A549 (cell line): ENCODE data around the gene GSTM2. TPM values are rescaled to one million over a fixed set of nuclear protein-coding genes. Genes with fewer than 3 reads are reported as not detected.
A peak's percentile ranks its signal among the peaks of the same experiment; 100 is the strongest.

Source experiments
- ATAC-seq, 2 experiments: fragments of 200-7000 bp in 1 of 2; fragments of >200 bp in 1 of 2; cut with Nextera tagmentation in 1 of 2; cut with Tn5 transposase in 1 of 2; 3 replicates each; pipeline versions ENCODE4 v1.8.0 to v1.9.1; 2018 to 2020; ENCODE audit warnings: mild to moderate bottlenecking in 1 of 2, moderate library complexity in 1 of 2
- CTCF ChIA-PET: fragments of 300-600 bp; sonication (Branson Sonifier 250); formaldehyde crosslinking; extraction: SDS; loops from one replicate; lab custom pipeline; 2021; ENCODE audit warnings: antibody characterized with exemption, inconsistent platforms; lab: Yijun Ruan, JAX
- POLR2A ChIA-PET: fragments of 350-600 bp; formaldehyde crosslinking; extraction: SDS; loops from one replicate; lab custom pipeline; 2021; ENCODE audit warnings: antibody characterized with exemption, inconsistent platforms; lab: Yijun Ruan, JAX
- DNase-seq, 2 experiments: peaks; one replicate each; pipeline versions ENCODE4 v3.0.0 to v3.0.0-alpha.2; 2011 to 2016; ENCODE audit warnings: low read depth in 1 of 2, low spot score in 1 of 2
- FAIRE-seq: peaks from 2 replicates; lab custom pipeline; 2011; peaks lifted over from hg19 to GRCh38; lab: Jason Lieb, UNC
- H3K27ac ChIP-seq, 2 experiments: fragments of >200 bp; sonication (Bioruptor Twin); formaldehyde crosslinking; 3 replicates each; pipeline ENCODE4 v1.5.1; 2016 to 2017
- H3K4me1 ChIP-seq: fragments of >200 bp; sonication (Bioruptor Twin); formaldehyde crosslinking; 3 replicates; pipeline ENCODE4 v1.6.1; 2016
- H3K4me2 ChIP-seq: fragments of >200 bp; sonication (Bioruptor Twin); formaldehyde crosslinking; 3 replicates; pipeline ENCODE4 v1.6.1; 2016
- H3K4me3 ChIP-seq: fragments of >200 bp; sonication (Bioruptor Twin); formaldehyde crosslinking; 3 replicates; pipeline ENCODE4 v1.5.1; 2016
- H3K9me3 ChIP-seq: fragments of >200 bp; sonication (Bioruptor Twin); formaldehyde crosslinking; 3 replicates; pipeline ENCODE4 v1.6.1; 2016
- BCL3 ChIP-seq: fragments of >200 bp; sonication (Bioruptor Twin); formaldehyde crosslinking; IDR thresholded peaks from 3 replicates; pipeline ENCODE4 v1.6.1; 2016
- CBX2 ChIP-seq: fragments of 200-600 bp; sonication (generic); IDR thresholded peaks from 2 replicates; pipeline ENCODE4 v1.6.1; 2016; ENCODE audit warnings: low read depth, mild to moderate bottlenecking, borderline replicate concordance
- CTCF ChIP-seq: fragments of >200 bp; sonication (Bioruptor Twin); formaldehyde crosslinking; IDR thresholded peaks from 3 replicates; pipeline ENCODE4 v1.5.1; 2016
- E2F6 ChIP-seq: IDR thresholded peaks from 2 replicates; pipeline ENCODE4 v1.6.1; 2012; ENCODE audit warnings: low read depth, borderline replicate concordance
- EHF ChIP-seq: fragments of 250-450 bp; sonication (Bioruptor Pico); IDR thresholded peaks from 2 replicates; pipeline ENCODE4 v1.5.0; 2020; ENCODE audit warnings: mild to moderate bottlenecking
- EHMT2 ChIP-seq: fragments of 200-600 bp; sonication (generic); IDR thresholded peaks from 2 replicates; pipeline ENCODE4 v1.6.1; 2016; ENCODE audit warnings: antibody characterized with exemption, low read depth, mild to moderate bottlenecking, moderate library complexity
- ELK1 ChIP-seq: fragments of 150-350 bp; IDR thresholded peaks from 2 replicates; pipeline ENCODE4 v1.6.1; 2014; ENCODE audit warnings: low read depth, mild to moderate bottlenecking, low read length
- HDAC2 ChIP-seq: fragments of 200-600 bp; sonication (generic); IDR thresholded peaks from 2 replicates; pipeline ENCODE4 v1.6.1; 2016
- HEYL ChIP-seq: fragments of 250-450 bp; sonication (Bioruptor Pico); IDR thresholded peaks from 2 replicates; pipeline ENCODE4 v1.8.0; 2021; ENCODE audit warnings: mild to moderate bottlenecking, moderate library complexity
- HOXA7 ChIP-seq: fragments of 250-450 bp; sonication (Bioruptor Pico); IDR thresholded peaks from 2 replicates; pipeline ENCODE4 v1.5.0; 2020; ENCODE audit warnings: mild to moderate bottlenecking, moderate library complexity
- HOXB5 ChIP-seq: fragments of 250-450 bp; sonication (Bioruptor Pico); IDR thresholded peaks from 2 replicates; pipeline ENCODE4 v1.5.0; 2020; ENCODE audit warnings: mild to moderate bottlenecking, moderate library complexity
- JUN ChIP-seq, 2 experiments: fragments of >200 bp; sonication (Bioruptor Twin); formaldehyde crosslinking; IDR thresholded peaks; 2 replicates in 1 of 2; 3 replicates in 1 of 2; pipeline ENCODE4 v1.6.1; 2016 to 2017
- KDM5A ChIP-seq: fragments of 200-600 bp; sonication (generic); IDR thresholded peaks from 2 replicates; pipeline ENCODE4 v1.6.1; 2016; ENCODE audit warnings: antibody characterized with exemption, mild to moderate bottlenecking
- MAFK ChIP-seq: fragments of 450-650 bp; IDR thresholded peaks from 2 replicates; pipeline ENCODE4 v1.6.1; 2014; ENCODE audit not compliant: partially characterized antibody
- MYC ChIP-seq: IDR thresholded peaks from 2 replicates; pipeline ENCODE4 v1.6.1; 2012; ENCODE audit warnings: mild to moderate bottlenecking, inconsistent platforms, low read length, improper control_type of control experiment, borderline replicate concordance
- NR3C1 ChIP-seq: fragments of >200 bp; sonication (Bioruptor Twin); formaldehyde crosslinking; IDR thresholded peaks from 3 replicates; pipeline ENCODE4 v1.6.1; 2017
- PBX3 ChIP-seq: IDR thresholded peaks from 2 replicates; pipeline ENCODE4 v1.6.1; 2012
- PHF8 ChIP-seq: fragments of 200-600 bp; sonication (generic); IDR thresholded peaks from 2 replicates; pipeline ENCODE4 v1.6.1; 2016; ENCODE audit warnings: low read depth, mild to moderate bottlenecking, antibody characterized with exemption, moderate library complexity, borderline replicate concordance
- RAD21 ChIP-seq, 2 experiments: fragments of >200 bp in 1 of 2; sonication (Bioruptor Twin) in 1 of 2; formaldehyde crosslinking in 1 of 2; IDR thresholded peaks in 1 of 2; conservative IDR thresholded peaks in 1 of 2; 2 replicates in 1 of 2; 3 replicates in 1 of 2; pipeline ENCODE4 v1.6.1; 2012 to 2018; ENCODE audit warnings: inconsistent platforms in 1 of 2
- SMC3 ChIP-seq: fragments of >200 bp; sonication (Bioruptor Twin); formaldehyde crosslinking; IDR thresholded peaks from 3 replicates; pipeline ENCODE4 v1.6.1; 2018; ENCODE audit warnings: inconsistent platforms
- SREBF2 ChIP-seq: fragments of 450-650 bp; IDR thresholded peaks from 2 replicates; pipeline ENCODE4 v1.6.1; 2014; ENCODE audit warnings: mild to moderate bottlenecking, moderate library complexity
- ZC3H11A ChIP-seq: fragments of 450-650 bp; IDR thresholded peaks from 2 replicates; pipeline ENCODE4 v1.6.1; 2014; ENCODE audit warnings: antibody characterized with exemption, mild to moderate bottlenecking
- WGBS: methylation state at CpG from one replicate; pipeline ENCODE4 v1.1.6; 2017; ENCODE audit errors: missing lambda C conversion rate; 5-methylcytosine and 5-hydroxymethylcytosine counted together
- polyA plus RNA-seq, 4 experiments: library from polyadenylated mRNA; depleted of rRNA in 3 of 4; stranded (reverse); fragments of >200 nt; fragmentation: RNase III in 1 of 4; extraction: RNeasy Plus Mini Kit Qiagen cat#74134 plus additional on column Dnase treatment in 1 of 4; gene quantifications; 2 replicates in 3 of 4; 3 replicates in 1 of 4; pipeline ENCODE4 v1.2.3, GENCODE V29; 2011 to 2017
- TF ChIP-seq, protein P1 (sequence below): fragments of 450-650 bp; IDR thresholded peaks from 2 replicates; pipeline ENCODE4 v1.6.1; 2014; ENCODE audit warnings: antibody characterized with exemption
- TF ChIP-seq, protein P2 (sequence below): fragments of >200 bp; sonication (Bioruptor Twin); formaldehyde crosslinking; IDR thresholded peaks from 2 replicates; pipeline ENCODE4 v1.6.1; 2016

Gene GSTM2
- polyA plus RNA-seq, 2 of the 4 experiments (the other 2 are of a cell fraction), result 4.8 to 6.5 TPM

GRCh38 chr1:109642626-109643025 lies 25.2 kb upstream of the GSTM2 start:
- POLR2A ChIA-PET, result no interaction called here
- no peak for ATAC-seq
- peak overlapping the region; percentile 71 for H3K4me2 ChIP-seq

GRCh38 chr1:109643385-109644230 lies 24.2 kb upstream of the GSTM2 start:
- Histone ChIP-seq H3K27ac (peak overlapping the region; percentile 73 to 80), H3K4me3 (no peak overlapping the region), H3K4me1 (peaks cover 9% of the 10 kb centered on the region; the same call in 2 of the 3 replicates), H3K4me2 (peak overlapping the region; percentile 71), H3K9me3 (no peaks in the 10 kb centered on the region)
- DNase-seq (peak; percentile 59 to 75), ATAC-seq (peak; percentile 96 to 98), FAIRE-seq (no peak)
- TF ChIP-seq SMC3, result peak; percentile 75
- no peak for TF ChIP-seq KDM5A
- TF ChIP-seq MYC, result no peak
- TF ChIP-seq RAD21 (conservative IDR thresholded peaks at IDR 0.05 in 1 of 2, IDR thresholded peaks at IDR 0.05 in 1 of 2), result peak; percentile 67 to 74
- peak; percentile 76 for TF ChIP-seq CTCF
- ChIA-PET CTCF (interaction anchor here (0.7 to 21.4 kb wide), 17 partner anchors 9 to 368 kb away, joined by 3 to 295 read pairs (median 4); partner anchors contain the start of genes GNAI3 and GSTM4), POLR2A (no interaction called here)
- WGBS, result 53% methylated on average over 18 of the region's 32 CpGs

More at GRCh38 chr1:109642626-109643025, 25.2 kb upstream of the GSTM2 start:
- Histone ChIP-seq H3K9me3 (no peaks in the 10 kb centered on the region), H3K4me1 (peaks cover 9% of the 10 kb centered on the region; the same call in 2 of the 3 replicates), H3K4me3 (no peak overlapping the region), H3K27ac (no peak overlapping the region)
- CTCF ChIA-PET, result interaction anchor here (0.7 to 21.4 kb wide), 14 partner anchors 8 to 368 kb away, joined by 3 to 295 read pairs (median 4); partner anchors contain the start of genes GNAI3 and GSTM4
- FAIRE-seq (no peak), DNase-seq (no peak)
- WGBS, result 33% methylated on average over 3 of the region's 3 CpGs
- no peak for TF ChIP-seq HOXA7 (CRISPR knock-in tag)
- no peak for TF ChIP-seq KDM5A
- no peak for TF ChIP-seq HDAC2
- TF ChIP-seq, protein P1, sequence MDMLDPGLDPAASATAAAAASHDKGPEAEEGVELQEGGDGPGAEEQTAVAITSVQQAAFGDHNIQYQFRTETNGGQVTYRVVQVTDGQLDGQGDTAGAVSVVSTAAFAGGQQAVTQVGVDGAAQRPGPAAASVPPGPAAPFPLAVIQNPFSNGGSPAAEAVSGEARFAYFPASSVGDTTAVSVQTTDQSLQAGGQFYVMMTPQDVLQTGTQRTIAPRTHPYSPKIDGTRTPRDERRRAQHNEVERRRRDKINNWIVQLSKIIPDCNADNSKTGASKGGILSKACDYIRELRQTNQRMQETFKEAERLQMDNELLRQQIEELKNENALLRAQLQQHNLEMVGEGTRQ, result no peak
- TF ChIP-seq PHF8, result no peak
- TF ChIP-seq ZC3H11A, result no peak

DNA sequence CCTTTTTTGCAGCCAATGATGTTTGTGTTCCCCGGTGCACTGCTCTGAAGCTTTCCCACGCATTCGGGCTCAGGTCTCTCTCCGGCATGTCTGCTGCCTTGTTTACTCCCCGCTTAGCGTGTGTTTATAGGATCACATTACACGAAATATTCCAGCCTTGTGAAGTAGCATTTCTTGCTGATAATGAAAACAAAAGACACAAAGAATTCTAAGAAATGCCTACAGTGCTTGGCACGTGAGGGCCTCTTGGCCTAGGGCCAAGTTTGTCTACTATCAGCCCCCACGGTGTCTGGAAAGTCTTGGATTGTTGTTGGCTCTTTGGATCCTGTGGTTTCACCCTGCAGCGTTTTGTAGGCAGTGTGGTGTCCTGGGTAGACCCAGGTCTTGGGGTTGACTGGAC lies 23.2 kb upstream of the GSTM2 start:
- FAIRE-seq, result no peak
- no CpG with 5 or more reads among the region's 10 CpGs for WGBS
- Histone ChIP-seq H3K4me1 (peaks cover 13% of the 10 kb centered on the region; the same call in 2 of the 3 replicates), H3K27ac (no peak overlapping the region), H3K9me3 (no peaks in the 10 kb centered on the region), H3K4me3 (no peak overlapping the region)
- TF ChIP-seq HEYL (CRISPR knock-in tag) (no peak), EHMT2 (no peak), CBX2 (no peak), ZC3H11A (no peak), NR3C1 (no peak), SREBF2 (no peak), MYC (no peak), JUN (IDR thresholded peaks at IDR 0.05) (no peak), PBX3 (no peak), ELK1 (no peak), BCL3 (no peak), MAFK (no peak), EHF (CRISPR knock-in tag) (no peak), HOXB5 (CRISPR knock-in tag) (no peak), E2F6 (no peak)
- TF ChIP-seq, protein P2, sequence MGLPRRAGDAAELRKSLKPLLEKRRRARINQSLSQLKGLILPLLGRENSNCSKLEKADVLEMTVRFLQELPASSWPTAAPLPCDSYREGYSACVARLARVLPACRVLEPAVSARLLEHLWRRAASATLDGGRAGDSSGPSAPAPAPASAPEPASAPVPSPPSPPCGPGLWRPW, result no peak
- TF ChIP-seq, all 56 proteins: peak for 0
- DNase-seq (no peak), ATAC-seq (no peak)
- ChIA-PET CTCF (interaction anchor here (0.7 to 21.4 kb wide), 5 partner anchors 9 to 366 kb away, joined by 3 to 295 read pairs (median 73); partner anchors contain the start of gene GSTM4), POLR2A (no interaction called here)
- no peak overlapping the region for H3K4me2 ChIP-seq
